Measurements from ENCODE around the gene RHEBL1. TPM values are rescaled to one million over a fixed set of nuclear protein-coding genes. Genes with fewer than 3 reads are reported as not detected.

The RHEBL1 gene
- total and polyA plus RNA-seq, 3 experiments from 2014 or later: 8.0 to 10.2 (median 10.1) TPM

DNA sequence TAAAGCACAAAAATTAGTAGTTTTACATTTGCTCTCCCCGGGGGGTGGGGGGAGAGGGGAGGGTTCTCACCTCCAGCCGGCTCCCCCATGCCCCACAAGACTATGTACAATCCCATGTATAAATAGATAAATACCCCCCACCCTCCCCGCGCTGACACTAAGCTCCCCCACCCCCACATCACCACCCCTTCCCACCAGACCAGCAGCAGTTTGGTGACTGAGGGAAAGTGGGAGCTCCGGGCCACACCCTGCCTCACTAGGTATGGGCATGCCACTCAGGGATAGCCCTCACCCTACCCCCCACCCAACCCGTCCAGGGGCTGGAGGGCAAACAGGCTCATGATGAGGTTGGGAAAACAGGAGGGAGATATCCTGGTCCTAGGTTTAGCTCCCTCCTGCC, 49.3 kb downstream of the RHEBL1 start:
- no peaks in the 10 kb centered on the region for H3K9me3 Mint-ChIP-seq
- Histone ChIP-seq H3K27me3 (ENCODE audit: insufficient read depth, low read length, poor library complexity, severe bottlenecking) (no peaks in the 10 kb centered on the region), H3K4me3 (ENCODE audit: low read length) (no peak overlapping the region), H3K4me1 (ENCODE audit: insufficient read depth, low read length) (peaks cover 22% of the 10 kb centered on the region), H3K9me3 (ENCODE audit: low read length) (no peaks in the 10 kb centered on the region), H3K27ac (ENCODE audit: low read depth, low read length) (no peak overlapping the region), H3K36me3 (ENCODE audit: insufficient read depth, low read length) (peaks cover 22% of the 10 kb centered on the region)
- H3K4me3 Mint-ChIP-seq: no peak overlapping the region
- CTCF ChIA-PET: interaction anchor here (0.7 to 2.7 kb wide), 8 partner anchors 9 to 95 kb away, joined by 3 to 15 read pairs (median 4); partner anchors contain the start of genes ARF3, DDN and FKBP11
- peak overlapping the region; percentile 66 to 100 (median 90) for H3K27ac Mint-ChIP-seq
- peaks cover 8 to 66% (median 17%) of the 10 kb centered on the region in 3 donors for H3K36me3 Mint-ChIP-seq
- peaks cover 0 to 1% of the 10 kb centered on the region in 2 donors for H3K27me3 Mint-ChIP-seq
- peaks cover 22 to 43% (median 36%) of the 10 kb centered on the region in 3 donors for H3K4me1 Mint-ChIP-seq
- DNase-seq: peak in 1 of 5 donors; percentile 49
- POLR2A ChIA-PET: interaction anchor here (1.1 kb wide), 1 partner anchor 120 kb away, joined by 3 read pairs; no protein-coding TSS in a partner anchor

DNA sequence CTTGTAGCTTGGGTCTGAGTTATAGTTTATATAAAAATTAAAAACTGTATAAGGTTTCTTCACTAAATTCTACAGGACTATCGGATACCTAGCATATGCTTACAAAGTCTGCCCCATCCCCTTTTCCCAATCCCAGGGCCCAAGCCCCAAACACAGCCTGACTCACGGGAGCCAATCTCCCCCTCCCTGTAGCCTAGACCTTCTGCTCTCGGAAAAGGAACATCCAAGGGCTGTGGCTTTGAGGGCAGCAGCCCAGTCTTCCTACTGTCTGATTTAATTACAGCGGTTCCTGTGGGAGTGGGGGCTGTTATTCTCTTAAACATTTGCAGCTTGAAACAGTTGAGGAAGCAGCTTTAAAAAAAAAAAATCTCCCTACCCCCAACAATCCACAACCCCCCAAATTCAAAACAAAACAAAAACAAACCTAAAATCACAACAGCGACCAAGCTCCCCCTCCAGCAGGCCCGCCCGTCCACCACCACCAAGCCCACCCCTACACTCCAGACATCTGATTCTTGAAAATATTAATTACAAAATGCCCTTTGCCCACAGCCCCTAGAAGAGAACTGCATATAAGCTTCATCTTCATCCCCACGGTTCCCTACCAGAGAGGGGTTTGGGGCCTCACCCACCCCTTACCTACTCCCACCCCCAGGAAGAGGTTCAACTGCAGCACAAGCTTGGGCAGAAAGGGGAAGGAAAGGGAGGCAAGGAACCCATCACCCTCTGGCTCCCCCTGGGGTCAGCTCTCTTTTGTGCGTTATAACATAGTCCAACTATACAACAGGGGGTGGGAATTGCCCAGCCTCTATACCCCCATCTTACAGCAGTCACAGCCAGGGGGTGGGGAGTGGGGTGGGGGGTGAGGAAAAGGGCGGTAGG, 50.1 kb downstream of the RHEBL1 start:
- peak in 4 of 5 donors; percentile 24 to 63 (median 40) for DNase-seq
- peaks cover 22% of the 10 kb centered on the region for H3K4me1 ChIP-seq (ENCODE audit: insufficient read depth, low read length)
- H3K27ac ChIP-seq (ENCODE audit: low read depth, low read length): peak overlapping the region; percentile 92
- no peak overlapping the region for H3K4me3 ChIP-seq (ENCODE audit: low read length)
- ChIA-PET CTCF (interaction anchor here (0.7 to 2.7 kb wide), 8 partner anchors 9 to 94 kb away, joined by 3 to 15 read pairs (median 4); partner anchors contain the start of genes ARF3, DDN and FKBP11), POLR2A (interaction anchor here (0.6 to 1.1 kb wide), 2 partner anchors 19 to 119 kb away, joined by 3 read pairs; no protein-coding TSS in a partner anchor)
- no peaks in the 10 kb centered on the region for H3K9me3 Mint-ChIP-seq
- H3K27me3 ChIP-seq (ENCODE audit: insufficient read depth, low read length, poor library complexity, severe bottlenecking): no peaks in the 10 kb centered on the region
- peaks cover 14% of the 10 kb centered on the region for H3K36me3 ChIP-seq (ENCODE audit: insufficient read depth, low read length)
- H3K9me3 ChIP-seq (ENCODE audit: low read length): no peaks in the 10 kb centered on the region
- H3K27me3 Mint-ChIP-seq: peaks cover 0 to 1% of the 10 kb centered on the region in 2 donors
- peak overlapping the region; percentile 69 to 98 (median 94) for H3K4me3 Mint-ChIP-seq
- peak overlapping the region; percentile 98 to 100 (median 99) for H3K27ac Mint-ChIP-seq
- H3K36me3 Mint-ChIP-seq: peaks cover 8 to 60% (median 17%) of the 10 kb centered on the region in 3 donors
- peaks cover 26 to 50% (median 41%) of the 10 kb centered on the region in 3 donors for H3K4me1 Mint-ChIP-seq

DNA sequence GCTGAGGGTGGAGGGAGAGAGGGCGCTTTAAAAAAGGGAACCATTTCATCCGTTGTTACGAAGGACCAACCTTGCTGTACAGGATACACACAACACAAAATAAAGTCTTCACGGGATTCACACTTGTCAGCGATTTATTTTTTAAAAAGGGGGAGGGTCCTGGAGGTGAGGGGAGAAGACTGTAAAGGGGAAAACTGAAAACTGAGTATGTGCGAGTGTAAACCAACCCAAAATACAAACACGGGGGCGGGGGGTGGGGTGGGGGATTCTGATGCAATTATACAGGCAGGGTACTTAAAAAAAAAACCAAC, 50.7 kb downstream of the RHEBL1 start:
- Histone ChIP-seq H3K9me3 (ENCODE audit: low read length) (no peaks in the 10 kb centered on the region), H3K4me3 (ENCODE audit: low read length) (peak overlapping the region; percentile 79), H3K4me1 (ENCODE audit: insufficient read depth, low read length) (peaks cover 22% of the 10 kb centered on the region), H3K36me3 (ENCODE audit: insufficient read depth, low read length) (peaks cover 9% of the 10 kb centered on the region), H3K27ac (ENCODE audit: low read depth, low read length) (peak overlapping the region; percentile 92), H3K27me3 (ENCODE audit: insufficient read depth, low read length, poor library complexity, severe bottlenecking) (no peaks in the 10 kb centered on the region)
- Mint-ChIP-seq H3K4me1 (peaks cover 26 to 55% (median 41%) of the 10 kb centered on the region in 3 donors), H3K36me3 (peaks cover 8 to 58% (median 17%) of the 10 kb centered on the region in 3 donors), H3K9me3 (no peaks in the 10 kb centered on the region), H3K4me3 (peak overlapping the region; percentile 85 to 98 (median 94)), H3K27me3 (peaks cover 0 to 1% of the 10 kb centered on the region in 2 donors), H3K27ac (peak overlapping the region; percentile 98 to 100 (median 99))
- ChIA-PET POLR2A (interaction anchor here (0.6 to 1.1 kb wide), 2 partner anchors 18 to 118 kb away, joined by 3 read pairs; no protein-coding TSS in a partner anchor), CTCF (interaction anchor here (1.0 to 2.7 kb wide), 3 partner anchors 10 to 31 kb away, joined by 4 to 15 read pairs (median 5); no protein-coding TSS in a partner anchor)
- no peak for DNase-seq

DNA sequence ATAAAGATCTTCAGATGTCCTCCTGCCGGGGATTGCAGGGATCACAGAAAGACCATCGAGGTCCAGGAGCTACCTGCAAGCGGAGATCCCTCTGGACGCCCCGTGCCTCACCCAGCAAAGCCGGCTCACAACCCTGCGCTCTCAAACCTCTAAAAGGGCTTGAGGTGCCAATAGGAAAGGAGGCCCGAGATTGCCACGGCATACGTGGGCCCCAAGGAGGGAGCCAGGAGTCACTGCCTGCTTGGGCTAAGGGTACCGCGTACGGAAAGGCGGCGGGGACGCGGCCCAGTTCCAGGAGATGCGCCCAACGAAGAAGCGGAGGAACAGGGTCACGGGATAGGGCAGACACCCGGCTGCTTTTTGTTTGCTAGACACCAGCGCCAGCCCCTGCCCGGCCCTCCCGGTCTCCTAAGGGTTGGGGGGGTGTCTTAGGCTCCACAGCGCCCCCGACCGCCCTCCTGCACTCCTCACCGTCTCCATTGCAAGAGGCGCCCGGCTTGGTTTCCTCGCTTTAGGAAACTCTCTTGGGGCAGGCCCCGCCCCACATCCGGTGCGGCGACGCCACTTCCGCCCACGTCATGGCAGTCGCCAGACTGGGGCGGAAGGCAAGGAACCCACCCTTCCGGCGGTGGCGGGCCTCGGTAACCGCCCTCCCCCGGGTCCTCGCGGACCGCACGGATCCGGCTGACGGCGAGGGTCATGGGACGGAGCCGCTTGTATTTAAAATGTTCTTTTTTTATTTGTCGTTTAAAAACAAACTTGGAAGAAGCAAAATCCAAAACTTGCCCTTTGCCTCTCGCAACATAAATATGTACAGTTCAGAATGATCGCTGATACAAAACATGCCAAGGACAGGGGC, 51.3 kb downstream of the RHEBL1 start, which contains the start of gene PRKAG1:
TSS of gene PRKAG1 (minus strand) at position 516 of the 859 bp plus-strand sequence. CDS start at position 480, 36 bp downstream.
- Histone ChIP-seq H3K9me3 (ENCODE audit: low read length) (no peaks in the 10 kb centered on the region), H3K4me3 (ENCODE audit: low read length) (peak within 1 kb of the TSS; percentile 89), H3K27ac (ENCODE audit: low read depth, low read length) (peak within 1 kb of the TSS; percentile 92), H3K27me3 (ENCODE audit: insufficient read depth, low read length, poor library complexity, severe bottlenecking) (no peaks in the 10 kb centered on the region), H3K36me3 (ENCODE audit: insufficient read depth, low read length) (peaks cover 9% of the 10 kb centered on the region), H3K4me1 (ENCODE audit: insufficient read depth, low read length) (peaks cover 22% of the 10 kb centered on the region)
- POLR2A ChIA-PET: interaction anchor here (0.6 to 0.8 kb wide), 2 partner anchors 30 to 245 kb away, joined by 3 to 5 read pairs; no protein-coding TSS in a partner anchor
- Mint-ChIP-seq H3K27me3 (peaks cover 0 to 1% of the 10 kb centered on the region in 2 donors), H3K9me3 (no peaks in the 10 kb centered on the region), H3K36me3 (peaks cover 8 to 56% (median 17%) of the 10 kb centered on the region in 3 donors), H3K27ac (peak within 1 kb of the TSS; percentile 98 to 100 (median 99)), H3K4me1 (peaks cover 26 to 55% (median 41%) of the 10 kb centered on the region in 3 donors), H3K4me3 (peak within 1 kb of the TSS; percentile 85 to 98 (median 94))
- peak; percentile 96 to 99 (median 98) for DNase-seq
- CTCF ChIA-PET: interaction anchor here (0.8 to 3.3 kb wide), 7 partner anchors 22 to 165 kb away, joined by 3 to 15 read pairs (median 6); partner anchors contain the start of gene WNT1

DNA sequence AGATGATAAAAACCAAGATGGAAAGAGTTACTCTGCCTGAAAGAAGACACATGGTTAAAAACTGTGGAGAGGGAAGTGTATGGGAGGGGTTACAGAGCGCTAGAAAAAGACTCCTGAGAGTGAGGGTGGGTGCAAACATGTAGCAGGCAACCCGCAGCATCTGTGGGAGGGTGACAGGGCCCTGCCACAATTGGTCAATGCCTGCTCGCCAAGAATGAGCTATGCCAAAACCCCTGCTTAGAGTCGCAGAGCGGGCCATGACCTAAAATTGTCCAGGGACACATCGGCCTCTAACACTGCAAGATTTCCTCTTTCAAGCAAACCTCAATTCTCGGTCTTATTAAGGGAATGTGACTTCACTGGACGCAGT, 51.9 kb downstream of the RHEBL1 start:
- POLR2A ChIA-PET: interaction anchor here (0.6 to 0.8 kb wide), 2 partner anchors 29 to 246 kb away, joined by 3 to 5 read pairs; no protein-coding TSS in a partner anchor
- Mint-ChIP-seq H3K27ac (peak overlapping the region; percentile 98 to 100 (median 99)), H3K4me1 (peaks cover 26 to 55% (median 41%) of the 10 kb centered on the region in 3 donors), H3K4me3 (peak overlapping the region; percentile 85 to 98 (median 94)), H3K9me3 (no peaks in the 10 kb centered on the region), H3K36me3 (peaks cover 8 to 56% (median 17%) of the 10 kb centered on the region in 3 donors), H3K27me3 (peaks cover 0 to 1% of the 10 kb centered on the region in 2 donors)
- Histone ChIP-seq H3K4me3 (ENCODE audit: low read length) (peak overlapping the region; percentile 89), H3K4me1 (ENCODE audit: insufficient read depth, low read length) (peaks cover 22% of the 10 kb centered on the region), H3K36me3 (ENCODE audit: insufficient read depth, low read length) (peaks cover 10% of the 10 kb centered on the region), H3K9me3 (ENCODE audit: low read length) (no peaks in the 10 kb centered on the region), H3K27ac (ENCODE audit: low read depth, low read length) (peak overlapping the region; percentile 92), H3K27me3 (ENCODE audit: insufficient read depth, low read length, poor library complexity, severe bottlenecking) (no peaks in the 10 kb centered on the region)
- DNase-seq: peak in 2 of 5 donors; percentile 14 to 54
- CTCF ChIA-PET: interaction anchor here (0.8 to 3.3 kb wide), 6 partner anchors 21 to 165 kb away, joined by 3 to 14 read pairs (median 4); partner anchors contain the start of gene WNT1

DNA sequence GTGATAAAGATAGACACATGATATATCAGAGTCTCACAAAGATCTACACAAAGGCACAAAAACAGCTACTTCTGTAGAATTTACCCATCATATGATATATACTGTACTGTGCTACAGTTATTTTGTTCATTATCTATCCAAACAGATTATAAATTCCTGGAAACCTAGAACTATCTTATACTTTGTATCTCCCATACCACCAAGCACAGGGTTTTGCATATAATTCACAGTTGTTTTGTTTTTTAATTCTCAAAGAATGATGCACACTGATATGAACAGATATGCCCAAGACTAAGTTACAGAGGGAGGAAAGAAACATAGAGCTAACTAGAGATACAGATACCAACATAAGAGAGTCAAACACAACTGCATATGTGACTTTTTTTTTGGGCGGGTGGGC, 54.6 kb downstream of the RHEBL1 start:
- H3K36me3 Mint-ChIP-seq: peaks cover 12 to 64% (median 16%) of the 10 kb centered on the region in 3 donors
- Histone ChIP-seq H3K9me3 (ENCODE audit: low read length) (no peaks in the 10 kb centered on the region), H3K36me3 (ENCODE audit: insufficient read depth, low read length) (peaks cover 18% of the 10 kb centered on the region), H3K27ac (ENCODE audit: low read depth, low read length) (no peak overlapping the region), H3K27me3 (ENCODE audit: insufficient read depth, low read length, poor library complexity, severe bottlenecking) (no peaks in the 10 kb centered on the region), H3K4me3 (ENCODE audit: low read length) (no peak overlapping the region), H3K4me1 (ENCODE audit: insufficient read depth, low read length) (peaks cover 22% of the 10 kb centered on the region)
- no peak for DNase-seq
- H3K27ac Mint-ChIP-seq: peak overlapping the region in 5 of 8 donors; percentile 41 to 84 (median 82)
- H3K27me3 Mint-ChIP-seq: peaks cover 0 to 1% of the 10 kb centered on the region in 2 donors
- CTCF ChIA-PET: interaction anchor here (1.4 to 3.7 kb wide), 5 partner anchors 17 to 74 kb away, joined by 4 to 18 read pairs (median 4); partner anchors contain the start of gene DDN
- POLR2A ChIA-PET: no interaction called here
- peaks cover 26 to 55% (median 41%) of the 10 kb centered on the region in 3 donors for H3K4me1 Mint-ChIP-seq
- H3K4me3 Mint-ChIP-seq: peak overlapping the region in 1 of 7 donors; percentile 80
- H3K9me3 Mint-ChIP-seq: no peaks in the 10 kb centered on the region
